Epithelial cell of proximal tubule (primary cell): Measurements from ENCODE around the gene THOC6. TPM values are rescaled to one million over a fixed set of nuclear protein-coding genes. Genes with fewer than 3 reads are reported as not detected.
A peak's percentile ranks its signal among the peaks of the same experiment; 100 is the strongest.

ENCODE experiments used
- DNase-seq: peaks from one replicate; pipeline ENCODE4 v3.0.0-alpha.2; 2011; ENCODE audit warnings: low read depth
- H3K4me3 ChIP-seq: 2 replicates; pipeline ENCODE4 v1.5.1; 2011; ENCODE audit warnings: low read depth, mild to moderate bottlenecking, low read length
- total RNA-seq: library from RNA; depleted of rRNA; stranded (reverse); fragments of >200 nt; gene quantifications from 2 replicates; pipeline ENCODE4 v1.2.3, GENCODE V29; 2015
- TF ChIP-seq, protein P1 (sequence below): conservative IDR thresholded peaks from 2 replicates; pipeline ENCODE4 v1.5.1; 2012; ENCODE audit warnings: low read depth, mild to moderate bottlenecking, low read length

THOC6 gene
- total RNA-seq, 1 donor from 2014 or later, result 19.0 TPM

- H3K4me3 ChIP-seq, result no peak overlapping the region
- DNase-seq, result no peak
- TF ChIP-seq, protein P1, sequence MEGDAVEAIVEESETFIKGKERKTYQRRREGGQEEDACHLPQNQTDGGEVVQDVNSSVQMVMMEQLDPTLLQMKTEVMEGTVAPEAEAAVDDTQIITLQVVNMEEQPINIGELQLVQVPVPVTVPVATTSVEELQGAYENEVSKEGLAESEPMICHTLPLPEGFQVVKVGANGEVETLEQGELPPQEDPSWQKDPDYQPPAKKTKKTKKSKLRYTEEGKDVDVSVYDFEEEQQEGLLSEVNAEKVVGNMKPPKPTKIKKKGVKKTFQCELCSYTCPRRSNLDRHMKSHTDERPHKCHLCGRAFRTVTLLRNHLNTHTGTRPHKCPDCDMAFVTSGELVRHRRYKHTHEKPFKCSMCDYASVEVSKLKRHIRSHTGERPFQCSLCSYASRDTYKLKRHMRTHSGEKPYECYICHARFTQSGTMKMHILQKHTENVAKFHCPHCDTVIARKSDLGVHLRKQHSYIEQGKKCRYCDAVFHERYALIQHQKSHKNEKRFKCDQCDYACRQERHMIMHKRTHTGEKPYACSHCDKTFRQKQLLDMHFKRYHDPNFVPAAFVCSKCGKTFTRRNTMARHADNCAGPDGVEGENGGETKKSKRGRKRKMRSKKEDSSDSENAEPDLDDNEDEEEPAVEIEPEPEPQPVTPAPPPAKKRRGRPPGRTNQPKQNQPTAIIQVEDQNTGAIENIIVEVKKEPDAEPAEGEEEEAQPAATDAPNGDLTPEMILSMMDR, result no peak
Measured at GRCh38 chr16:3030222-3031212, 6.7 kb downstream of the THOC6 start.

- H3K4me3 ChIP-seq, result no peak overlapping the region
- no peak for DNase-seq
- TF ChIP-seq, protein P1, result no peak
Measured at GRCh38 chr16:3032624-3033023, 8.8 kb downstream of the THOC6 start.

GRCh38 chr16:3035289-3035971, 11.6 kb downstream of the THOC6 start:
- H3K4me3 ChIP-seq, result no peak overlapping the region
- DNase-seq, result no peak
- TF ChIP-seq, protein P1, result no peak

DNA sequence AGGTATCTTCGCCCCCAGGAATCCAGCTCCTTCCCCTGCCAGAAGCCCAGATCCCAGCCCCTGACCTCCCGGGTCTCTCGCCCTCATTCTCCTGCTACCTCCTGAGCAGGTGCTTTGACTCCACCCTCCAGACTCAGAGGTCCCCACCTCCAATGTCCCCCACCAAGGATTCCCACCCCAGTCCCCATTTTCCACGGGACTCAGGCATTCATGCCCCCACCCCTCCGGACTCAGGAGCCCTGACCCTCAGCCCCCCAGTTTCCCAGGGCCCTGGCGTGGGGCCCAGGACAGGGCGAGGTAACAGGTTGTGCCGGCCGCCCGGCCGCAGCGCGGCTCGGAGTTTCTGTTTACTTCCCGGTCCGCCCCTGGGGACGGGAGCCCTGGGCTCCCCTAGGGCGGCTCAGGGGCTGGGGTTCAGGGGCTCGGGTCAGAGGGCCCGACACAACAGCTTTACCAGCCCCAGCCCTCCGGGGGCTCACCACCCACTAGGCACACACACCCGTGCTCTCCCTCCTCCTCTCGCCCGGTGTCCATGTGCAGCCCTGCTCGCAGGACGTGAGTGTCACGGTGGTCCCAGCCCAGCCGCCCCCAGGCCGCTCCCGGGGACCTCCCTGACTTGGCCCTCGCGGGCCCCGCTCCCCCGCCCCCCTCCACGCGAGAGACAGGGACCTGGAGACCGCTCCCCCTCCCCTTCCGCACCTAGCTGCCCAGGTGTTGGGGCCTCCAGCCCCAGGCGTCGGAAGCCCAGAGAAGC, 12.3 kb downstream of the THOC6 start:
- DNase-seq, result no peak
- peak overlapping the region; percentile 13 for H3K4me3 ChIP-seq
- TF ChIP-seq, protein P1, result no peak

DNA sequence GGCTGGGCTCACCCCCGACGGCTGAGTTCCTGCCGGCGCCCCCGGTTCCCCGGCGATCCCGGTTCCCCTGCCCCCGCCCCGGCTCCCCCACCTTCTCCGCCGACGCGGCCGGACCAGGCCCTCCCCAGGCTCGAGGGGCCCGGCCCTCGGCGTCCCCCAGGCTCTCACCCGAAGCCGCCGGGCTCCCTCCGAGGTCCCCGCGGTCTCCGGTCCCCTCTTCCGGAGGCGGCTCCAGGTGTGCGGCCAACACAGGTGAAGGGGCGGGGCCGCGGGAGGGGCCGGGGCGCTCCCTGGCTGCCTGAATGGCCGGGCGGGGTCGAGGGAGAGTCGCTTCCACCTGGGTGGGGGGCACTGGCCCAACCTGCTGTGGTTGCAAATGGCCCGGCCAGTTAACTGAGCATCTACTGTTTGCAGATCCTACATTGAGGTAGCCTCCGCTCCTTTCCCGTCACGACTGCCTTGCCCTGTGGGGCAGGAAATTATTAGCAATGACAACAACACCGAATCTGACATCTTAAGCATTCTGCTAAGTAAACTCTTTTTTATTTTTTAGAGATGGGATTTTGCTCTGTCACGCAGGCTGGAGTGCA, 13.0 kb downstream of the THOC6 start, which contains the start of gene BICDL2:
Gene BICDL2 (minus strand): TSS at position 219 of the 590 bp plus-strand sequence. CDS start 1,448 bp downstream, outside the sequence.
- TF ChIP-seq, protein P1, result no peak
- no peak for DNase-seq
- peak within 1 kb of the TSS; percentile 13 for H3K4me3 ChIP-seq

DNA sequence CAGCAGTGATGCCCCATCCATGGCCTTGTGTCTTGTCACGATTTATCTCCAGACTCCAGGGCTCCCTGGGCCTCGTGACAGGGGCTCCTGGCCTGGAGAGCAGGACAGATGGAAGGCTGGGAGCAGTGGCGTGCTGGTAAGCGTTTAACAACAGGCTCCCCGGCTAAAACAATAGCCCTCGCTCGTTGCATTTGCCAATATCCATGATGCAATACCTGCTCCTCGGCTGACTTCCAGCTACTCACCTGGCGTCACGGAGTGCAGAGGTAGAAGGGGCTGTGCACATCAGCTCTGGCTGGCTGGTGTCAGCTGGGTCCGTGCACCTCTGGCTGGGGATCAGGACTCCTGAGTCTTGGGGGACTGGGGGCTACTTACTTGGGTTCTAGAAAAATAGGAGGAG, 14.4 kb downstream of the THOC6 start:
- no peak overlapping the region for H3K4me3 ChIP-seq
- TF ChIP-seq, protein P1, result no peak
- DNase-seq, result no peak
